SK-N-SH (cell line): Measurements from ENCODE around the gene LRRC8E.

Experiments used
- EP300 ChIP-seq, 2 experiments: IDR thresholded peaks; 2 replicates each; pipeline versions ENCODE4 v1.4.0 to v1.6.1; 2012; ENCODE audit warnings: borderline replicate concordance in 1 of 2, low read depth in 1 of 2, low read length in 1 of 2
- EZH2phosphoT487 ChIP-seq: fragments of 200-600 bp; sonication (generic); IDR thresholded peaks from 2 replicates; pipeline ENCODE4 v1.6.1; 2017; ENCODE audit warnings: low read depth, mixed run types, mild to moderate bottlenecking, antibody characterized with exemption, moderate library complexity, borderline replicate concordance
- GABPA ChIP-seq: IDR thresholded peaks from 2 replicates; pipeline ENCODE4 v1.4.0; 2012; ENCODE audit warnings: low read depth, mild to moderate bottlenecking
- JUND ChIP-seq: IDR thresholded peaks from 2 replicates; pipeline ENCODE4 v1.4.0; 2012
- POLR2AphosphoS5 ChIP-seq: IDR thresholded peaks from 2 replicates; pipeline ENCODE4 v1.6.1; 2012; ENCODE audit warnings: low read depth, low read length
- RCOR1 ChIP-seq: fragments of 150-350 bp; IDR thresholded peaks from 2 replicates; pipeline ENCODE4 v1.6.1; 2017; ENCODE audit warnings: antibody characterized with exemption, low read length
- RFX5 ChIP-seq: IDR thresholded peaks from 2 replicates; pipeline ENCODE4 v1.6.1; 2012; ENCODE audit warnings: mild to moderate bottlenecking, improper control_type of control experiment, low read length
- SIN3A ChIP-seq: IDR thresholded peaks from 2 replicates; pipeline ENCODE4 v1.6.1; 2012; ENCODE audit warnings: low read depth, mild to moderate bottlenecking, low read length, moderate library complexity, borderline replicate concordance
- SMC3 ChIP-seq: IDR thresholded peaks from 2 replicates; pipeline ENCODE4 v1.6.1; 2012; ENCODE audit warnings: low read depth, low read length, improper control_type of control experiment
- TCF12 ChIP-seq: IDR thresholded peaks from 2 replicates; pipeline ENCODE4 v1.4.0; 2012
- TF ChIP-seq, protein P1 (sequence below): fragments of 200-600 bp; sonication (generic); IDR thresholded peaks from 2 replicates; pipeline ENCODE4 v1.6.1; 2017; ENCODE audit warnings: antibody characterized with exemption, mild to moderate bottlenecking, moderate library complexity
- TF ChIP-seq, protein P2 (sequence below): fragments of 150-350 bp; IDR thresholded peaks from 2 replicates; pipeline ENCODE4 v1.6.1; 2017; ENCODE audit warnings: antibody characterized with exemption, low read length, low read depth, borderline replicate concordance
- TF ChIP-seq, protein P3 (sequence below): IDR thresholded peaks from 2 replicates; pipeline ENCODE4 v1.4.0; 2012; ENCODE audit warnings: low read depth

- TF ChIP-seq, protein P1, sequence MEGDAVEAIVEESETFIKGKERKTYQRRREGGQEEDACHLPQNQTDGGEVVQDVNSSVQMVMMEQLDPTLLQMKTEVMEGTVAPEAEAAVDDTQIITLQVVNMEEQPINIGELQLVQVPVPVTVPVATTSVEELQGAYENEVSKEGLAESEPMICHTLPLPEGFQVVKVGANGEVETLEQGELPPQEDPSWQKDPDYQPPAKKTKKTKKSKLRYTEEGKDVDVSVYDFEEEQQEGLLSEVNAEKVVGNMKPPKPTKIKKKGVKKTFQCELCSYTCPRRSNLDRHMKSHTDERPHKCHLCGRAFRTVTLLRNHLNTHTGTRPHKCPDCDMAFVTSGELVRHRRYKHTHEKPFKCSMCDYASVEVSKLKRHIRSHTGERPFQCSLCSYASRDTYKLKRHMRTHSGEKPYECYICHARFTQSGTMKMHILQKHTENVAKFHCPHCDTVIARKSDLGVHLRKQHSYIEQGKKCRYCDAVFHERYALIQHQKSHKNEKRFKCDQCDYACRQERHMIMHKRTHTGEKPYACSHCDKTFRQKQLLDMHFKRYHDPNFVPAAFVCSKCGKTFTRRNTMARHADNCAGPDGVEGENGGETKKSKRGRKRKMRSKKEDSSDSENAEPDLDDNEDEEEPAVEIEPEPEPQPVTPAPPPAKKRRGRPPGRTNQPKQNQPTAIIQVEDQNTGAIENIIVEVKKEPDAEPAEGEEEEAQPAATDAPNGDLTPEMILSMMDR = no peak
- TF ChIP-seq EP300 (IDR thresholded peaks at IDR 0.05; ENCODE audit: borderline replicate concordance in 1 of 2, low read depth in 1 of 2, low read length in 1 of 2) (no peak), RCOR1 (no peak), SIN3A (no peak), POLR2AphosphoS5 (no peak), GABPA (no peak), RFX5 (no peak), JUND (no peak), EZH2phosphoT487 (no peak), TCF12 (no peak), SMC3 (no peak)
- TF ChIP-seq, protein P2, sequence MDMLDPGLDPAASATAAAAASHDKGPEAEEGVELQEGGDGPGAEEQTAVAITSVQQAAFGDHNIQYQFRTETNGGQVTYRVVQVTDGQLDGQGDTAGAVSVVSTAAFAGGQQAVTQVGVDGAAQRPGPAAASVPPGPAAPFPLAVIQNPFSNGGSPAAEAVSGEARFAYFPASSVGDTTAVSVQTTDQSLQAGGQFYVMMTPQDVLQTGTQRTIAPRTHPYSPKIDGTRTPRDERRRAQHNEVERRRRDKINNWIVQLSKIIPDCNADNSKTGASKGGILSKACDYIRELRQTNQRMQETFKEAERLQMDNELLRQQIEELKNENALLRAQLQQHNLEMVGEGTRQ = no peak
- TF ChIP-seq, protein P3, sequence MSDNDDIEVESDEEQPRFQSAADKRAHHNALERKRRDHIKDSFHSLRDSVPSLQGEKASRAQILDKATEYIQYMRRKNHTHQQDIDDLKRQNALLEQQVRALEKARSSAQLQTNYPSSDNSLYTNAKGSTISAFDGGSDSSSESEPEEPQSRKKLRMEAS = no peak
These were observed 12.1 kb downstream of the LRRC8E start for GRCh38 chr19:7900401-7900870.
